Psoas muscle (tissue), 8 donors: Measurements from ENCODE around the gene TAMALIN. TPM values are rescaled to one million over a fixed set of nuclear protein-coding genes. Genes with fewer than 3 reads are reported as not detected.

Source experiments
- ATAC-seq, 4 donors: fragments of 200-7000 bp; cut with Tn5 transposase; one replicate each; pipeline ENCODE4 v1.9.1; 2020; ENCODE audit warnings: moderate library complexity in 3 of 4, mild to moderate bottlenecking in 2 of 4
- DNase-seq, 2 donors: peaks; one replicate each; pipeline ENCODE4 v3.0.0-alpha.2; 2020
- H3K27ac ChIP-seq: fragments of 200-600 bp; one replicate; pipeline ENCODE4 v1.8.0; 2022
- H3K27me3 ChIP-seq, 3 donors: fragments of 200-600 bp in 1 of 3; one replicate each; pipeline versions ENCODE4 v1.6.1 to v1.8.0; 2013 to 2022; ENCODE audit warnings: low read length in 2 of 3, mild to moderate bottlenecking in 2 of 3, moderate library complexity in 1 of 3; ENCODE audit not compliant: insufficient read depth in 3 of 3
- H3K36me3 ChIP-seq, 2 donors: fragments of 200-600 bp in 1 of 2; one replicate each; pipeline versions ENCODE4 v1.6.1 to v1.8.0; 2013 to 2022; ENCODE audit warnings: low read depth in 1 of 2, mild to moderate bottlenecking in 1 of 2, moderate library complexity in 1 of 2; ENCODE audit not compliant: insufficient read depth in 1 of 2
- H3K4me1 ChIP-seq: fragments of 200-600 bp; one replicate; pipeline ENCODE4 v1.8.0; 2022
- H3K4me3 ChIP-seq: fragments of 200-600 bp; one replicate; pipeline ENCODE4 v1.8.0; 2022; ENCODE audit warnings: mild to moderate bottlenecking
- H3K9me3 ChIP-seq: fragments of 200-600 bp; one replicate; pipeline ENCODE4 v1.8.0; 2022
- WGBS, 3 donors: extraction: QIAGEN DNeasy Blood & Tissue Kit; methylation state at CpG; one replicate each; pipeline versions ENCODE4 v1.1.6 to v1.1.7; 2013; 5-methylcytosine and 5-hydroxymethylcytosine counted together
- intact Hi-C, 2 donors: fragments of 100-400 bp; cut with DNase I; formaldehyde crosslinking; loops; one replicate each; pipeline versions ENCODE4 v1.11.0 to v1.14.2; 2022
- polyA plus RNA-seq, 3 donors: library from polyadenylated mRNA; stranded (reverse); fragments of 200-250 nt; gene quantifications; one replicate each; pipeline ENCODE4 v1.2.3, GENCODE V29; 2013
- total RNA-seq, 4 donors: library from RNA; stranded (reverse); fragmentation: NEBNext Ultra II Directional in 2 of 4; extraction: Animal tissue kit (Norgen Biotek cat#: 25700) in 2 of 4; gene quantifications; one replicate each; pipeline versions ENCODE4 v1.2.1 to v1.2.4, GENCODE V29; 2021 to 2023
- TF ChIP-seq, protein P1 (sequence below): fragments of 200-600 bp; IDR thresholded peaks from one replicate; pipeline ENCODE4 v1.8.0; 2022; ENCODE audit warnings: antibody characterized with exemption
- donor health status: healthy with polysubstance abuse.
- donor health status: DM: no; HTN: no; CAD: no; lungs with moderate emphysema.
- donor health status: Bipolar disorder and iron deficiency.
- donor health status: healthy.
- donor health status: DM: yes; HTN: yes; CAD: no.
- donor health status: DM: no; HTN: no; CAD: no.
- donor health status: DM: no; HTN: no; CAD: no.
- donor health status: DM: yes; HTN: yes; CAD: no.

The TAMALIN gene
- total and polyA plus RNA-seq, 7 donors, result 5.5 to 12.8 (median 9.6) TPM

DNA sequence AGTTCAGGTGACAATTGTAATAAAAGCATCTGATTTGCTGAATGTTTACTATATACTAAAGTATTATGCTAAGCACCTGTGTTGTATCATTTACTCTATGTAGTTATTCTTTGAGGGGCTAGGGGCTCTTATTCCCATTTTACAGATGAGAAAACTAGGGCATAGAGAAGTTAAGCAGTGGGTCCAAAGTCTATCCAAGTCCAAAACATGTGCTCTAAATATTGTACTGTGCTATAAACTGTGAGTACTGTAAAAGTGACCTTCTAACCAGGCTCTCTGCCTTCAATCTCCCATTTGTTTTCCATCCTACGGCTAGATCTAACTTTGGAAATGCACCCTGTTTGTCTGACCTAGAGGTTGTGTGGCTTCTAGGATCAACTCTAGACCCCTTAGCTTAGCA is 46.3 kb upstream of the TAMALIN start:
- Histone ChIP-seq H3K27me3 (no peaks in the 10 kb centered on the region), H3K4me1 (peaks cover 36% of the 10 kb centered on the region), H3K36me3 (peaks cover 0 to 10% of the 10 kb centered on the region in 2 donors), H3K9me3 (no peaks in the 10 kb centered on the region), H3K27ac (no peak overlapping the region), H3K4me3 (no peak overlapping the region)
- intact Hi-C loops, result no loop called here
- no peak for DNase-seq
- WGBS, 3 donors, result 53 to 89% (median 65%) methylated on average over 1 of the region's 1 CpG
- TF ChIP-seq, protein P1, sequence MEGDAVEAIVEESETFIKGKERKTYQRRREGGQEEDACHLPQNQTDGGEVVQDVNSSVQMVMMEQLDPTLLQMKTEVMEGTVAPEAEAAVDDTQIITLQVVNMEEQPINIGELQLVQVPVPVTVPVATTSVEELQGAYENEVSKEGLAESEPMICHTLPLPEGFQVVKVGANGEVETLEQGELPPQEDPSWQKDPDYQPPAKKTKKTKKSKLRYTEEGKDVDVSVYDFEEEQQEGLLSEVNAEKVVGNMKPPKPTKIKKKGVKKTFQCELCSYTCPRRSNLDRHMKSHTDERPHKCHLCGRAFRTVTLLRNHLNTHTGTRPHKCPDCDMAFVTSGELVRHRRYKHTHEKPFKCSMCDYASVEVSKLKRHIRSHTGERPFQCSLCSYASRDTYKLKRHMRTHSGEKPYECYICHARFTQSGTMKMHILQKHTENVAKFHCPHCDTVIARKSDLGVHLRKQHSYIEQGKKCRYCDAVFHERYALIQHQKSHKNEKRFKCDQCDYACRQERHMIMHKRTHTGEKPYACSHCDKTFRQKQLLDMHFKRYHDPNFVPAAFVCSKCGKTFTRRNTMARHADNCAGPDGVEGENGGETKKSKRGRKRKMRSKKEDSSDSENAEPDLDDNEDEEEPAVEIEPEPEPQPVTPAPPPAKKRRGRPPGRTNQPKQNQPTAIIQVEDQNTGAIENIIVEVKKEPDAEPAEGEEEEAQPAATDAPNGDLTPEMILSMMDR, result no peak
- ATAC-seq, result no peak

GRCh38 chr12:51960890-51961289 is 45.9 kb upstream of the TAMALIN start:
- H3K27me3 ChIP-seq, result no peaks in the 10 kb centered on the region
- intact Hi-C loops, result no loop called here
- TF ChIP-seq, protein P1, result no peak
- H3K4me1 ChIP-seq, result peaks cover 32% of the 10 kb centered on the region
- H3K9me3 ChIP-seq, result no peaks in the 10 kb centered on the region
- WGBS, 3 donors, result 80 to 91% (median 83%) methylated on average over 6 of the region's 6 CpGs
- peaks cover 0 to 10% of the 10 kb centered on the region in 2 donors for H3K36me3 ChIP-seq
- H3K27ac ChIP-seq, result no peak overlapping the region
- ATAC-seq (no peak), DNase-seq (no peak)
- no peak overlapping the region for H3K4me3 ChIP-seq

GRCh38 chr12:51961834-51962233 is 44.9 kb upstream of the TAMALIN start:
- intact Hi-C loops, result no loop called here
- H3K27ac ChIP-seq, result no peak overlapping the region
- no peak overlapping the region for H3K4me3 ChIP-seq
- TF ChIP-seq, protein P1, result no peak
- H3K4me1 ChIP-seq, result peaks cover 26% of the 10 kb centered on the region
- peaks cover 0 to 10% of the 10 kb centered on the region in 2 donors for H3K36me3 ChIP-seq
- 6 to 30% (median 9%) methylated on average over 1 of the region's 1 CpG for WGBS, 3 donors
- H3K9me3 ChIP-seq, result no peaks in the 10 kb centered on the region
- H3K27me3 ChIP-seq, result no peaks in the 10 kb centered on the region
- no peak for DNase-seq
- no peak for ATAC-seq

DNA sequence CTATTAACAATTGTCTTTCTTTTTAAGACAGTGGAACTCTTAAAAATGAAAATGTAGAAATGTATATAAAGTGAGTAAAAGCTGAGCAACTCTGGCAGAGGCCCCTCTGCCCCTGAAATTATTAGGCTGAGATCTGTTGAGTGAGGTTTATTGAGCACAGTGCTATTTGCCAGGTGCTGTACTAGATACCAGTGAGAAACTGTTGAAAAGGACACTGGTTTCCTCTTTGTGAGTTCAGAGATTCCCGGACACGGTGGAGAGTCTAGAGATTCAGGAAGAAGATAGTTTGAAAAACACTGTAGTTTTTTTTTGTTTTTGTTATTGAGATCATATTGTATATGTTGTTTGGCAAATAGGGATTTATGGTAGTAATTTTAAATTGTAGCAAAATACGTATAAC is 44.0 kb upstream of the TAMALIN start:
- Histone ChIP-seq H3K4me1 (peaks cover 26% of the 10 kb centered on the region), H3K4me3 (no peak overlapping the region), H3K27me3 (no peaks in the 10 kb centered on the region), H3K27ac (no peak overlapping the region), H3K9me3 (no peaks in the 10 kb centered on the region), H3K36me3 (peaks cover 0 to 10% of the 10 kb centered on the region in 2 donors)
- ATAC-seq (no peak), DNase-seq (no peak)
- WGBS, 3 donors, result 64 to 83% (median 74%) methylated on average over 3 of the region's 3 CpGs
- TF ChIP-seq, protein P1, result no peak
- intact Hi-C loops, result no loop called here

- Histone ChIP-seq H3K4me1 (peaks cover 26% of the 10 kb centered on the region), H3K9me3 (no peaks in the 10 kb centered on the region), H3K36me3 (peaks cover 0 to 10% of the 10 kb centered on the region in 2 donors), H3K27ac (no peak overlapping the region), H3K4me3 (no peak overlapping the region), H3K27me3 (no peaks in the 10 kb centered on the region)
- TF ChIP-seq, protein P1, result no peak
- 98 to 99% (median 98%) methylated on average over 4 of the region's 4 CpGs for WGBS, 3 donors
- ATAC-seq (no peak), DNase-seq (no peak)
- intact Hi-C loops, result no loop called here
Observed at GRCh38 chr12:51963477-51963876, 43.3 kb upstream of the TAMALIN start.
